H9 (cell line): ENCODE results near the gene KCNH5. TPM values are rescaled to one million over a fixed set of nuclear protein-coding genes. Genes with fewer than 3 reads are reported as not detected.

Source experiments
- DNase-seq: peaks from one replicate; pipeline ENCODE4 v3.0.0-alpha.2; 2017
- H2AFZ ChIP-seq: one replicate; pipeline ENCODE4 v1.6.1; 2013; ENCODE audit warnings: mild to moderate bottlenecking, low read length, control low read depth, moderate library complexity
- H2AK5ac ChIP-seq: 2 replicates; pipeline ENCODE4 v1.6.1; 2013; ENCODE audit warnings: low read length, control low read depth, mixed read lengths; ENCODE audit not compliant: insufficient read length
- H2BK120ac ChIP-seq: one replicate; pipeline ENCODE4 v1.6.1; 2013; ENCODE audit warnings: low read depth, mild to moderate bottlenecking, low read length, control low read depth, inconsistent platforms; ENCODE audit not compliant: poor library complexity, severe bottlenecking
- H2BK12ac ChIP-seq: 2 replicates; pipeline ENCODE4 v1.6.1; 2013; ENCODE audit warnings: low read length, control low read depth, mixed read lengths, low read depth; ENCODE audit not compliant: insufficient read length
- H2BK15ac ChIP-seq: 2 replicates; pipeline ENCODE4 v1.6.1; 2013; ENCODE audit warnings: low read depth, low read length, control low read depth
- H2BK20ac ChIP-seq: one replicate; pipeline ENCODE4 v1.6.1; 2013; ENCODE audit warnings: low read depth, mild to moderate bottlenecking, low read length, control low read depth, inconsistent platforms; ENCODE audit not compliant: poor library complexity, severe bottlenecking
- H2BK5ac ChIP-seq: 2 replicates; pipeline ENCODE4 v1.6.1; 2013; ENCODE audit warnings: low read length, control low read depth, mixed read lengths; ENCODE audit not compliant: insufficient read length
- H3K14ac ChIP-seq: 2 replicates; pipeline ENCODE4 v1.6.1; 2013; ENCODE audit warnings: low read length, control low read depth; ENCODE audit not compliant: insufficient read depth
- H3K18ac ChIP-seq: 2 replicates; pipeline ENCODE4 v1.6.1; 2013; ENCODE audit warnings: low read depth, mild to moderate bottlenecking, mixed read lengths, low read length, control low read depth; ENCODE audit not compliant: insufficient read length
- H3K23ac ChIP-seq: 2 replicates; pipeline ENCODE4 v1.6.1; 2013; ENCODE audit warnings: low read length, control low read depth, mixed read lengths, low read depth; ENCODE audit not compliant: insufficient read length
- H3K23me2 ChIP-seq: 2 replicates; pipeline ENCODE4 v1.6.1; 2013; ENCODE audit warnings: low read depth, mild to moderate bottlenecking, mixed read lengths, low read length, control low read depth; ENCODE audit not compliant: insufficient read length, poor library complexity, severe bottlenecking
- H3K27ac ChIP-seq: 2 replicates; pipeline ENCODE4 v1.5.1; 2013; ENCODE audit warnings: low read length, control low read depth, mixed read lengths, low read depth; ENCODE audit not compliant: insufficient read length
- H3K27me3 ChIP-seq: 2 replicates; pipeline ENCODE4 v1.6.1; 2013; ENCODE audit warnings: low read length, control low read depth, inconsistent platforms; ENCODE audit not compliant: insufficient read depth
- H3K4ac ChIP-seq: 2 replicates; pipeline ENCODE4 v1.6.1; 2013; ENCODE audit warnings: low read depth, mild to moderate bottlenecking, control low read depth, inconsistent platforms, low read length, moderate library complexity
- H3K4me1 ChIP-seq: 2 replicates; pipeline ENCODE4 v1.6.1; 2013; ENCODE audit warnings: low read length, control low read depth, inconsistent platforms; ENCODE audit not compliant: insufficient read depth
- H3K4me2 ChIP-seq: 2 replicates; pipeline ENCODE4 v1.6.1; 2013; ENCODE audit warnings: low read length, control low read depth, mixed read lengths; ENCODE audit not compliant: insufficient read length, insufficient read depth
- H3K56ac ChIP-seq: 2 replicates; pipeline ENCODE4 v1.6.1; 2013; ENCODE audit warnings: low read depth, mild to moderate bottlenecking, mixed read lengths, low read length, control low read depth; ENCODE audit not compliant: insufficient read length
- H3K79me1 ChIP-seq: 2 replicates; pipeline ENCODE4 v1.6.1; 2013; ENCODE audit warnings: low read depth, mild to moderate bottlenecking, moderate library complexity, low read length, control low read depth, inconsistent platforms; ENCODE audit not compliant: insufficient read depth, poor library complexity, severe bottlenecking
- H3K79me2 ChIP-seq: 2 replicates; pipeline ENCODE4 v1.6.1; 2013; ENCODE audit warnings: low read length, control low read depth, inconsistent platforms; ENCODE audit not compliant: insufficient read depth
- H3K9ac ChIP-seq: 2 replicates; pipeline ENCODE4 v1.6.1; 2013; ENCODE audit warnings: low read length, control low read depth, mixed read lengths; ENCODE audit not compliant: insufficient read length; ENCODE audit errors: extremely low read depth
- H3K9me3 ChIP-seq: one replicate; pipeline ENCODE4 v1.6.1; 2013; ENCODE audit warnings: low read depth, low read length, inconsistent platforms; ENCODE audit not compliant: control insufficient read depth
- H3T11ph ChIP-seq: one replicate; pipeline ENCODE4 v1.6.1; 2013; ENCODE audit warnings: mild to moderate bottlenecking, low read length, control low read depth, inconsistent platforms
- H4K20me1 ChIP-seq: one replicate; pipeline ENCODE4 v1.6.1; 2013; ENCODE audit not compliant: control insufficient read depth, insufficient read length, insufficient read depth
- H4K5ac ChIP-seq: 2 replicates; pipeline ENCODE4 v1.6.1; 2013; ENCODE audit warnings: low read depth, mild to moderate bottlenecking, mixed read lengths, low read length, control low read depth; ENCODE audit not compliant: insufficient read length
- H4K8ac ChIP-seq: replicated peaks from 2 replicates; pipeline ENCODE4 v1.6.1; 2013; ENCODE audit warnings: low read length, control low read depth, mixed read lengths, low read depth; ENCODE audit not compliant: insufficient read length
- H4K91ac ChIP-seq: 2 replicates; pipeline ENCODE4 v1.6.1; 2013; ENCODE audit warnings: low read depth, mild to moderate bottlenecking, moderate library complexity, mixed read lengths, low read length, control low read depth; ENCODE audit not compliant: insufficient read length
- H3K27ac Mint-ChIP-seq, 3 experiments: 2 replicates in 2 of 3; 3 replicates in 1 of 3; pipeline ENCODE4 v1.8.0; 2020 to 2021; ENCODE audit warnings: mixed read lengths in 3 of 3, mild to moderate bottlenecking in 1 of 3, moderate library complexity in 1 of 3
- H3K27me3 Mint-ChIP-seq: 2 replicates; pipeline ENCODE4 v1.8.0; 2021; ENCODE audit warnings: low read depth, mild to moderate bottlenecking, moderate library complexity, mixed read lengths
- H3K36me3 Mint-ChIP-seq, 3 experiments: 2 replicates in 2 of 3; 3 replicates in 1 of 3; pipeline ENCODE4 v1.8.0; 2020 to 2021; ENCODE audit warnings: low read depth in 3 of 3, mixed read lengths in 3 of 3; ENCODE audit not compliant: insufficient read depth in 1 of 3
- H3K4me1 Mint-ChIP-seq, 2 experiments: 2 replicates each; pipeline ENCODE4 v1.8.0; 2020; ENCODE audit warnings: mixed read lengths in 2 of 2
- H3K4me3 Mint-ChIP-seq, 2 experiments: 2 replicates in 1 of 2; 3 replicates in 1 of 2; pipeline ENCODE4 v1.8.0; 2020 to 2021; ENCODE audit warnings: mild to moderate bottlenecking in 2 of 2, mixed read lengths in 2 of 2, moderate library complexity in 1 of 2
- H3K9me3 Mint-ChIP-seq, 2 experiments: 2 replicates in 1 of 2; 3 replicates in 1 of 2; pipeline ENCODE4 v1.8.0; 2020; ENCODE audit warnings: mild to moderate bottlenecking in 2 of 2, mixed read lengths in 2 of 2, moderate library complexity in 1 of 2
- WGBS: extraction: QIAGEN DNeasy Blood & Tissue Kit; methylation state at CpG from one replicate; pipeline ENCODE4 v1.1.7; 2013; ENCODE audit warnings: missing lambda C conversion rate, low lambda C conversion rate, mixed read lengths; ENCODE audit not compliant: insufficient read length; ENCODE audit errors: extremely low coverage; 5-methylcytosine and 5-hydroxymethylcytosine counted together
- total RNA-seq: library from RNA; stranded (reverse); gene quantifications from 2 replicates; pipeline ENCODE4 v1.2.1, GENCODE V29; 2021
- TF ChIP-seq, protein P1 (sequence below): fragments of 200-600 bp; sonication (generic); conservative IDR thresholded peaks from 3 replicates; pipeline ENCODE4 v1.8.0; 2021; ENCODE audit warnings: antibody characterized with exemption, mild to moderate bottlenecking

KCNH5 gene
- total RNA-seq, 1 experiment from 2014 or later, result 0.42 TPM

DNA sequence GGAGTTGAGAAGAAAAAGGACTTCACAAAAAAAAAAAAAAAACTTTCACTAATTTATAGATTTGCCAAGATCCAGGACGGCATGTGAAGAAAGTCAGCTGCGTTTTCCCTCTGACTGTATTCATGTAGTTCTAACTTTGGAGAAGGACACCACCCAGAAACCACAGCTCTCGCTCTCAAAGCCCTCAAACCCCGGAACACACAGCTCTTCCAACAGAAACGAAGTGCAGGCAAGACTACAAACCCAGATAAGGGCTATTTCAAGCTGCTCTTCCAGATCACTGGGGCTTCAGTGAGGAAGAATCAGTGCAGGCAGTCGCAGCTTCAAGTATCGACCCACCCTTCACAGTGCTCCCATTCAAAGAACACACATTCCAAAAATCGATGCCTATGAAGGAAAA lies 13.2 kb downstream of the KCNH5 start:
- no peak overlapping the region for H3K4ac ChIP-seq
- H3K23ac ChIP-seq, result no peak overlapping the region
- H3K9ac ChIP-seq, result no peak overlapping the region
- H3K27me3 ChIP-seq, result no peaks in the 10 kb centered on the region
- H2BK20ac ChIP-seq, result no peak overlapping the region
- Mint-ChIP-seq H3K27ac (no peak overlapping the region), H3K27me3 (peaks cover 23% of the 10 kb centered on the region), H3K4me3 (no peak overlapping the region), H3K9me3 (no peaks in the 10 kb centered on the region; a peak in 2 of 5 replicates), H3K4me1 (peaks cover 0 to 3% of the 10 kb centered on the region in 2 experiments; a peak in 2 of 4 replicates), H3K36me3 (no peaks in the 10 kb centered on the region; a peak in 1 of 7 replicates)
- H4K91ac ChIP-seq, result no peak overlapping the region
- no peak overlapping the region for H4K8ac ChIP-seq
- H3K18ac ChIP-seq, result no peak overlapping the region
- H2AFZ ChIP-seq, result no peak overlapping the region
- H4K20me1 ChIP-seq, result no peaks in the 10 kb centered on the region
- no peaks in the 10 kb centered on the region for H3K9me3 ChIP-seq
- H3K23me2 ChIP-seq, result no peaks in the 10 kb centered on the region
- H2BK15ac ChIP-seq, result no peak overlapping the region
- H2AK5ac ChIP-seq, result no peak overlapping the region
- TF ChIP-seq, protein P1, sequence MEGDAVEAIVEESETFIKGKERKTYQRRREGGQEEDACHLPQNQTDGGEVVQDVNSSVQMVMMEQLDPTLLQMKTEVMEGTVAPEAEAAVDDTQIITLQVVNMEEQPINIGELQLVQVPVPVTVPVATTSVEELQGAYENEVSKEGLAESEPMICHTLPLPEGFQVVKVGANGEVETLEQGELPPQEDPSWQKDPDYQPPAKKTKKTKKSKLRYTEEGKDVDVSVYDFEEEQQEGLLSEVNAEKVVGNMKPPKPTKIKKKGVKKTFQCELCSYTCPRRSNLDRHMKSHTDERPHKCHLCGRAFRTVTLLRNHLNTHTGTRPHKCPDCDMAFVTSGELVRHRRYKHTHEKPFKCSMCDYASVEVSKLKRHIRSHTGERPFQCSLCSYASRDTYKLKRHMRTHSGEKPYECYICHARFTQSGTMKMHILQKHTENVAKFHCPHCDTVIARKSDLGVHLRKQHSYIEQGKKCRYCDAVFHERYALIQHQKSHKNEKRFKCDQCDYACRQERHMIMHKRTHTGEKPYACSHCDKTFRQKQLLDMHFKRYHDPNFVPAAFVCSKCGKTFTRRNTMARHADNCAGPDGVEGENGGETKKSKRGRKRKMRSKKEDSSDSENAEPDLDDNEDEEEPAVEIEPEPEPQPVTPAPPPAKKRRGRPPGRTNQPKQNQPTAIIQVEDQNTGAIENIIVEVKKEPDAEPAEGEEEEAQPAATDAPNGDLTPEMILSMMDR, result no peak
- no peak overlapping the region for H2BK5ac ChIP-seq
- H2BK12ac ChIP-seq, result no peak overlapping the region
- no peak overlapping the region for H2BK120ac ChIP-seq
- no peak overlapping the region for H3T11ph ChIP-seq
- H3K4me1 ChIP-seq, result no peaks in the 10 kb centered on the region
- no peak overlapping the region for H3K14ac ChIP-seq
- DNase-seq, result no peak
- no peak overlapping the region for H3K56ac ChIP-seq
- H3K27ac ChIP-seq, result no peak overlapping the region
- no peaks in the 10 kb centered on the region for H3K79me2 ChIP-seq
- H3K79me1 ChIP-seq, result no peaks in the 10 kb centered on the region
- H4K5ac ChIP-seq, result no peak overlapping the region
- H3K4me2 ChIP-seq, result no peak overlapping the region
- WGBS, result no CpG with 5 or more reads among the region's 8 CpGs
